Lower lobe of right lung (tissue), 2 donors: ENCODE measurements around the gene PTPRN2. TPM values are rescaled to one million over a fixed set of nuclear protein-coding genes. Genes with fewer than 3 reads are reported as not detected.

Source experiments
- ATAC-seq, 2 donors: fragments of 200-7000 bp; cut with Tn5 transposase; one replicate each; pipeline ENCODE4 v1.9.1; 2020 to 2022; ENCODE audit warnings: mild to moderate bottlenecking in 2 of 2, moderate library complexity in 2 of 2
- DNase-seq: peaks from one replicate; pipeline ENCODE4 v3.0.0-alpha.2; 2020
- H3K27ac ChIP-seq: fragments of 200-600 bp; one replicate; pipeline ENCODE4 v1.8.0; 2022
- H3K27me3 ChIP-seq: fragments of 200-600 bp; one replicate; pipeline ENCODE4 v1.8.0; 2022; ENCODE audit warnings: low read depth
- H3K36me3 ChIP-seq: fragments of 200-600 bp; one replicate; pipeline ENCODE4 v1.8.0; 2022; ENCODE audit warnings: mild to moderate bottlenecking
- H3K4me1 ChIP-seq: fragments of 200-600 bp; one replicate; pipeline ENCODE4 v1.8.0; 2022
- H3K4me3 ChIP-seq: fragments of 200-600 bp; one replicate; pipeline ENCODE4 v1.8.0; 2022; ENCODE audit warnings: mild to moderate bottlenecking
- H3K9me3 ChIP-seq: fragments of 200-600 bp; one replicate; pipeline ENCODE4 v1.8.0; 2022
- intact Hi-C: fragments of 100-400 bp; cut with DNase I; formaldehyde crosslinking; loops from one replicate; pipeline ENCODE4 v1.11.0; 2022
- total RNA-seq: library from RNA; stranded (reverse); fragmentation: NEBNext Ultra II Directional; extraction: Animal tissue kit (Norgen Biotek cat#: 25700); gene quantifications from one replicate; pipeline ENCODE4 v1.2.1, GENCODE V29; 2021
- TF ChIP-seq, protein P1 (sequence below): fragments of 200-600 bp; IDR thresholded peaks from one replicate; pipeline ENCODE4 v1.8.0; 2022; ENCODE audit warnings: antibody characterized with exemption, mild to moderate bottlenecking
- donor health status: DM: no; HTN: yes; CAD: no; lungs with severe emphysema.

Gene PTPRN2
- total RNA-seq, 1 donor from 2014 or later, result 6.8 TPM

DNA sequence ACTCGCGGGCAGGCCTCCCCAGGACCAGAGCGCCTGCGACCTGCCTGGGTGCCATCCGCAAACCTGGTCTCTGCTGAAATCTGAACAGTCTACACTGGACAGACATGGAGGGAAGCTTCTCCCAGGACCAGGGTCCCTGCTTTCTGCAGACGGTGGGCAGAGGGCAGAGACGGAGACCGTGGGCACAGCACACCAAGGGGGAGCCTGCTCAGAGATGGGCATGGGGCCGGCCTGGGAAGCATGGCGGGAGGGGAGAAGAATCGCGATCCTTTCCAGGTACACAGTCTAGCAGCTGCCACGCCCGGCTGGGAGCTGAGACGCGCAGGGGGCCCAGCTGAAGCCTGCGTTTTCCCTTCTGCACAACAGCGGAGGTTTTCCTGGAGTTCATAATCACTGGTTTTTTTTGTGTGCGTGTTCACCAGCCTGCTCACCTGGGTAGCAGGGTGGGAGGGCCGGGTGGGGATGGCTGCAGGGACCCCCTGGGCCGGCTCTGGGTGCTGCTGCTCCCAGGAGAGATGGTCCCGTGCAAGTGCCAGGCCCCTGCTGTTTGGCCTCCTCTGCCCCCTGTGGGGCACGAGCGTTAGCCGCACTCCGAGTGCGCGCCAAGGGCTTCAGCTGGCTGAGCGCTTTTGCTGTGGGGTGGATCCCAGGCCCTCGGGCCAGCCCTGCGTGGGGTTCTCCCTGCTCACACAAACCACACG lies 802.0 kb downstream of the PTPRN2 start:
- ATAC-seq (no peak), DNase-seq (no peak)
- H3K9me3 ChIP-seq, result no peaks in the 10 kb centered on the region
- H3K27me3 ChIP-seq, result no peaks in the 10 kb centered on the region
- no peaks in the 10 kb centered on the region for H3K4me1 ChIP-seq
- H3K4me3 ChIP-seq, result no peak overlapping the region
- H3K36me3 ChIP-seq, result no peaks in the 10 kb centered on the region
- no peak overlapping the region for H3K27ac ChIP-seq
- intact Hi-C loops, result no loop called here
- TF ChIP-seq, protein P1, sequence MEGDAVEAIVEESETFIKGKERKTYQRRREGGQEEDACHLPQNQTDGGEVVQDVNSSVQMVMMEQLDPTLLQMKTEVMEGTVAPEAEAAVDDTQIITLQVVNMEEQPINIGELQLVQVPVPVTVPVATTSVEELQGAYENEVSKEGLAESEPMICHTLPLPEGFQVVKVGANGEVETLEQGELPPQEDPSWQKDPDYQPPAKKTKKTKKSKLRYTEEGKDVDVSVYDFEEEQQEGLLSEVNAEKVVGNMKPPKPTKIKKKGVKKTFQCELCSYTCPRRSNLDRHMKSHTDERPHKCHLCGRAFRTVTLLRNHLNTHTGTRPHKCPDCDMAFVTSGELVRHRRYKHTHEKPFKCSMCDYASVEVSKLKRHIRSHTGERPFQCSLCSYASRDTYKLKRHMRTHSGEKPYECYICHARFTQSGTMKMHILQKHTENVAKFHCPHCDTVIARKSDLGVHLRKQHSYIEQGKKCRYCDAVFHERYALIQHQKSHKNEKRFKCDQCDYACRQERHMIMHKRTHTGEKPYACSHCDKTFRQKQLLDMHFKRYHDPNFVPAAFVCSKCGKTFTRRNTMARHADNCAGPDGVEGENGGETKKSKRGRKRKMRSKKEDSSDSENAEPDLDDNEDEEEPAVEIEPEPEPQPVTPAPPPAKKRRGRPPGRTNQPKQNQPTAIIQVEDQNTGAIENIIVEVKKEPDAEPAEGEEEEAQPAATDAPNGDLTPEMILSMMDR, result no peak

DNA sequence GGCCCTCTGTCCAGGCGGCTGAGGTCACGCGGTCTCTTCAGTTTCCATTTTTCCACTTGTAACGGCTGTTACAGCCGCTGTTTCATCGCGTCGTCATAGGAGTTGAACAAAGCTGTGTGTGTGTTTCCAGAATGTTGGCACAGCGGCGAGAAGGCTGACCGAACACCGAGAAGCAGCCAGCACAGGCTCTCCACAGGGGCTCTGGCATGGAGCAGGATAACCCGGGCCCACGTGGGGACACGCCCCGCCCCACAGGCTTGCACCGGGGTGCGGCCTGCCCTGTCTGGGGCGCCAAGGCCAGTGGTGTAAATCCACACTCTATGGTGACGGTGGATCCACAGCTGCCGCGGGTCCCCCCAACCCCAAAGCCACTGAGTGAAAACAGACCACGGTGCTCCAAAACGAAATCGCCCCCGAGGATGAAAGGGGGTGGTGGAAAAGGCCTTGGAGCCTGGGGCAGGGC lies 802.6 kb downstream of the PTPRN2 start:
- Histone ChIP-seq H3K4me3 (no peak overlapping the region), H3K9me3 (no peaks in the 10 kb centered on the region), H3K4me1 (no peaks in the 10 kb centered on the region), H3K27me3 (no peaks in the 10 kb centered on the region), H3K27ac (no peak overlapping the region), H3K36me3 (no peaks in the 10 kb centered on the region)
- TF ChIP-seq, protein P1, result no peak
- ATAC-seq (no peak), DNase-seq (no peak)
- intact Hi-C loops, result no loop called here

DNA sequence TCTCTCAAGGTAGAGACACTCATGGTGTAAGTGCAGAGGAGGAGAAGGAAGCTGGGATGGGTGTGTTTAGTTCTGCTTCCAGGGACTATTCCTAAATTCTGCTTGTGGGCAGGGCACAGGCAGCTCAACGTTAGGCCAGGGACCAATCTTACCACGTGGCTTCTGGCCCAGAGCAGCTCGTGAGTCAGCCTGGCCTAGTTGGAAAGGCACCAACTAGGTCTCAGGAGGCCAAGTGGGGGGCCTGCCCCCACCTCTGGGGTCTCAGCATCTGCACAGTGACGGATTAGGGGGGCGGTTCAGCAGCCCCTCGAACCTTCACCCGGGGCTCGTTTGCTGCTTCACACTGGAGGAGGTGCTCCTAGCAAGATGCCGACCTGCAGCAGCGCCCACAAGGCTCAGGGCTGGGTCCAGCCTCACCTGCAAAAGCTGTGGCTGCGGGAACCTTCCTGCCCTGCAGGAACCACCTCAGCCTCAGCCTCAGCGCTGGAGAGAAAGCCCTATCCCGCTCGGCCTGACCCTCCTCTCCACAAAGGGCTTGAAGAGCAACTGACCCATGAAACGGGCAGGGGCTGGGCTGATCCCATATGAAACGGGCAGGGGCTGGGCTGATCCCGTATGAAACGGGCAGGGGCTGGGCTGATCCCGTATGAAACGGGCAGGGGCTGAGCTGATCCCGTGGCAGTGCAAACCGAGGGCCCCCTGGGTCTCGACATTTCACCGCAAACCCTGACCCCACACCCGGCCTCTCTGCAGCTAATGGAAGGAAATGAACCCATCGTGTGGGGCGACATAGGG lies 803.4 kb downstream of the PTPRN2 start:
- no peak for ATAC-seq
- Histone ChIP-seq H3K27ac (no peak overlapping the region), H3K27me3 (no peaks in the 10 kb centered on the region), H3K4me3 (no peak overlapping the region), H3K9me3 (no peaks in the 10 kb centered on the region), H3K4me1 (no peaks in the 10 kb centered on the region), H3K36me3 (no peaks in the 10 kb centered on the region)
- intact Hi-C loops, result no loop called here
- no peak for DNase-seq
- TF ChIP-seq, protein P1, result no peak

DNA sequence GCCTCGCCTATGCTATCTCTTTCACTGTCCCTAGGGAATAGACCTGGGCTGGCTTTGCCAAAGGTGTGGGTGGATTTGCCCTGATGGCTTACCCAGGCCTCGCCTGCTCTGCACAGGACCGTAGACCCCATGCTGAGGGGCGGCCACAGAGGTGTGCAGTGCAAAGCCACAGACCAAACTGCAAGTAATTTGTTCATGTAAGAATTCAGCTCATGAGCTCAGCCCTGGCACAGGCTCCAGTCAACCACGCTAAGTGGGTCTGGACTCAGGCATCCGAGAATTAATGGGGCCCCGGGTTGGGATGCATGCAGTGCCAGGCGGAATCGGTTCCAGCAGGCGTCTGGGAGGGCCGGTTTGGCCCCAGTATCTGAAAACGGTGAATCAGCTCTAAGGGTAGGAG lies 805.6 kb downstream of the PTPRN2 start:
- no peak overlapping the region for H3K4me3 ChIP-seq
- no peak overlapping the region for H3K27ac ChIP-seq
- no peaks in the 10 kb centered on the region for H3K9me3 ChIP-seq
- intact Hi-C loops, result no loop called here
- no peaks in the 10 kb centered on the region for H3K4me1 ChIP-seq
- no peaks in the 10 kb centered on the region for H3K27me3 ChIP-seq
- H3K36me3 ChIP-seq, result no peaks in the 10 kb centered on the region
- TF ChIP-seq, protein P1, result no peak
- ATAC-seq (no peak), DNase-seq (no peak)

DNA sequence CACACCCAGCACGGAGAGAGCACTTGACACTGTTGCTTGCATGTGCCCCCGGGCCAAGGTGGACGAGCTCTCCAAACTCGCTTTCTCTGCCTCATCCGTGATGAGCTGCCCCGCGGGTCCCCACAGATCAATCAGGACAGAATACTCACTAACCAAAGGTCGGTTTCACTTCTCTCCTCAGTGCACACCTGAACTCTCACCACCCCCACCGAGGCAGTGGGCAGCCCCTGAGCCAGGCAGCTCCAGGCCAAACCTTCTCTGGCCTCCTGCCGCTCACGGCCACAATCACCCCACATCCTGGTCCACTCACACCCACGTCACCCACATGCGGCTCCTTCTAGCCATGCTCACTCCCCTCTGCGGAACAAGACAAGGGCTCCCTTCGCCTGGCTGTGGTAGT lies 806.9 kb downstream of the PTPRN2 start:
- TF ChIP-seq, protein P1, result no peak
- H3K4me1 ChIP-seq, result no peaks in the 10 kb centered on the region
- H3K27me3 ChIP-seq, result no peaks in the 10 kb centered on the region
- H3K9me3 ChIP-seq, result no peaks in the 10 kb centered on the region
- ATAC-seq, result no peak
- H3K4me3 ChIP-seq, result no peak overlapping the region
- no peak for DNase-seq
- no peaks in the 10 kb centered on the region for H3K36me3 ChIP-seq
- intact Hi-C loops, result no loop called here
- H3K27ac ChIP-seq, result no peak overlapping the region
